Endothelial cell of umbilical vein (primary cell): ENCODE results near the gene PDLIM5. TPM values are rescaled to one million over a fixed set of nuclear protein-coding genes. Genes with fewer than 3 reads are reported as not detected.
A peak's percentile ranks its signal among the peaks of the same experiment; 100 is the strongest.

Source experiments
- BruUV-seq: library from RNA; stranded (reverse); fragments of 400-500 nt; replicated peaks from 2 replicates; lab custom pipeline; 2021; lab: Mats Ljungman, UMichigan
- CTCF ChIA-PET: fragments of 300-600, 350-600 bp; sonication (Branson Sonifier 250); formaldehyde crosslinking; loops from one replicate; lab custom pipeline; 2021; ENCODE audit warnings: antibody characterized with exemption, inconsistent platforms; lab: Charles Lee
- POLR2A ChIA-PET: fragments of 300-600, 350-600 bp; sonication (Branson Sonifier 250); formaldehyde crosslinking; loops from one replicate; lab custom pipeline; 2021; ENCODE audit warnings: antibody characterized with exemption, inconsistent platforms; lab: Charles Lee
- DNase-seq: peaks from one replicate; pipeline ENCODE4 v3.0.0-alpha.2; 2011; ENCODE audit warnings: low read depth, low spot score
- FAIRE-seq: peaks from 2 replicates; lab custom pipeline; 2011; peaks lifted over from hg19 to GRCh38; lab: Jason Lieb, UNC
- H2AFZ ChIP-seq: 2 replicates; pipeline ENCODE4 v1.6.0; 2012; ENCODE audit warnings: low read depth, low read length, control low read depth, inconsistent platforms
- H3K27ac ChIP-seq: 2 replicates; pipeline ENCODE4 v1.5.1; 2011; ENCODE audit warnings: low read depth, mild to moderate bottlenecking, control low read depth, low read length, moderate library complexity; ENCODE audit not compliant: insufficient read depth
- H3K27me3 ChIP-seq, 2 experiments: 2 replicates each; pipeline versions ENCODE4 v1.6.0 to v1.6.1; 2011; ENCODE audit warnings: low read length in 2 of 2, mixed read lengths in 1 of 2; ENCODE audit not compliant: control insufficient read depth in 2 of 2, insufficient read depth in 2 of 2
- H3K36me3 ChIP-seq, 2 experiments: 2 replicates in 1 of 2; 3 replicates in 1 of 2; pipeline ENCODE4 v1.5.1; 2011; ENCODE audit warnings: low read length in 2 of 2, mild to moderate bottlenecking in 1 of 2, moderate library complexity in 1 of 2; ENCODE audit not compliant: control insufficient read depth in 2 of 2, insufficient read depth in 2 of 2; ENCODE audit errors: extremely low read depth in 1 of 2
- H3K4me1 ChIP-seq: 3 replicates; pipeline ENCODE4 v1.5.1; 2011; ENCODE audit warnings: mild to moderate bottlenecking, low read length; ENCODE audit not compliant: control insufficient read depth, insufficient read depth; ENCODE audit errors: extremely low read depth
- H3K4me2 ChIP-seq: 2 replicates; pipeline ENCODE4 v1.6.1; 2011; ENCODE audit warnings: low read length, control low read depth, mixed read lengths; ENCODE audit not compliant: insufficient read depth
- H3K4me3 ChIP-seq, 3 experiments: fragments of 200-600 bp in 1 of 3; sonication (generic), shearing (Covaris generic) in 1 of 3; replicated peaks in 1 of 3; 2 replicates each; pipeline ENCODE4 v1.5.1; 2011 to 2016; ENCODE audit warnings: control low read depth in 3 of 3, low read length in 3 of 3, mild to moderate bottlenecking in 2 of 3, inconsistent platforms in 1 of 3, low read depth in 1 of 3, moderate library complexity in 1 of 3; ENCODE audit not compliant: insufficient read depth in 1 of 3
- H3K79me2 ChIP-seq: 2 replicates; pipeline ENCODE4 v1.6.0; 2012; ENCODE audit warnings: low read length, inconsistent platforms; ENCODE audit not compliant: control insufficient read depth, insufficient read depth
- H3K9ac ChIP-seq: replicated peaks from 2 replicates; pipeline ENCODE3; 2011; ENCODE audit warnings: low read length, control low read depth; ENCODE audit not compliant: insufficient read depth; ENCODE audit errors: extremely low read depth
- H3K9me1 ChIP-seq: replicated peaks from 3 replicates; pipeline ENCODE4 v1.6.0; 2011; ENCODE audit warnings: mild to moderate bottlenecking, low read length; ENCODE audit not compliant: control insufficient read depth, insufficient read depth; ENCODE audit errors: extremely low read depth
- H3K9me3 ChIP-seq: replicated peaks from 2 replicates; pipeline ENCODE4 v1.5.1; 2012; ENCODE audit warnings: low read length, inconsistent platforms; ENCODE audit not compliant: control insufficient read depth, insufficient read depth
- H4K20me1 ChIP-seq: replicated peaks from 2 replicates; pipeline ENCODE3; 2011; ENCODE audit warnings: mild to moderate bottlenecking, low read length; ENCODE audit not compliant: control insufficient read depth, insufficient read depth; ENCODE audit errors: extremely low read depth
- CTCF ChIP-seq, 2 donors: IDR thresholded peaks; 1 replicate in 1 of 2; 2 replicates in 1 of 2; pipeline ENCODE4 v1.5.1; 2011; ENCODE audit warnings: low read length in 2 of 2, mild to moderate bottlenecking in 2 of 2, moderate library complexity in 2 of 2, control low read depth in 1 of 2, inconsistent platforms in 1 of 2, low read depth in 1 of 2; ENCODE audit not compliant: insufficient read depth in 1 of 2; ENCODE audit errors: extremely low read depth in 1 of 2
- EZH2 ChIP-seq: IDR thresholded peaks from 2 replicates; pipeline ENCODE4 v1.6.1; 2012; ENCODE audit warnings: borderline replicate concordance, low read depth, mild to moderate bottlenecking, moderate library complexity, low read length, inconsistent platforms; ENCODE audit not compliant: severe bottlenecking
- FOS ChIP-seq: IDR thresholded peaks from 2 replicates; pipeline ENCODE4 v1.6.1; 2011; ENCODE audit warnings: mild to moderate bottlenecking, low read length, moderate library complexity, borderline replicate concordance; ENCODE audit not compliant: insufficient read depth
- GATA2 ChIP-seq: IDR thresholded peaks from 2 replicates; pipeline ENCODE4 v1.7.0; 2011; ENCODE audit warnings: low read depth, mild to moderate bottlenecking, moderate library complexity, mixed read lengths, low read length; ENCODE audit not compliant: insufficient read length, insufficient read depth
- JUN ChIP-seq: IDR thresholded peaks from 2 replicates; pipeline ENCODE4 v1.6.1; 2011; ENCODE audit warnings: borderline replicate concordance, low read depth; ENCODE audit not compliant: insufficient read length, insufficient read depth
- MAX ChIP-seq: IDR thresholded peaks from 2 replicates; pipeline ENCODE4 v1.6.1; 2011; ENCODE audit not compliant: insufficient read depth, insufficient read length
- MYC ChIP-seq: IDR thresholded peaks from one replicate; pipeline ENCODE4 v1.6.1; 2011; ENCODE audit warnings: mild to moderate bottlenecking, low read depth, low read length
- POLR2A ChIP-seq: IDR thresholded peaks from 2 replicates; pipeline ENCODE4 v1.6.1; 2012; ENCODE audit warnings: low read depth, mild to moderate bottlenecking, control low read depth, low read length
- POLR2AphosphoS5 ChIP-seq: IDR thresholded peaks from 2 replicates; pipeline ENCODE4 v1.6.1; 2012; ENCODE audit warnings: low read depth, mild to moderate bottlenecking, control low read depth, low read length, moderate library complexity; ENCODE audit not compliant: insufficient read depth
- dilution Hi-C: fragments of 300-500 bp; cut with MboI; formaldehyde crosslinking; loops from one replicate; pipeline ENCODE4 v1.15.0; 2019; ENCODE audit warnings: low sequenced_read_pairs; ENCODE audit not compliant: extremely low pct_ligation_motif_present
- intact Hi-C: fragments of 100-400 bp; cut with micrococcal nuclease; formaldehyde crosslinking; loops from one replicate; pipeline ENCODE4 v1.10.0; 2022
- polyA plus RNA-seq, 4 experiments: library from polyadenylated mRNA; depleted of rRNA in 3 of 4; stranded (reverse) in 3 of 4; unstranded in 1 of 4; fragments of >200 nt; gene quantifications; 2 replicates each; pipeline versions ENCODE4 v1.2.1 to v1.2.3, GENCODE V29; 2011 to 2012; ENCODE audit warnings: missing spikeins in 1 of 4
- total RNA-seq: library from RNA; stranded (reverse); gene quantifications from 2 replicates; pipeline ENCODE4 v1.2.3, GENCODE V29; 2021

The PDLIM5 gene
- total and polyA plus RNA-seq, 2 donors (not counting 3 experiments of a cell fraction or from before 2014, with no cell fraction given), result 243 to 310 TPM

DNA sequence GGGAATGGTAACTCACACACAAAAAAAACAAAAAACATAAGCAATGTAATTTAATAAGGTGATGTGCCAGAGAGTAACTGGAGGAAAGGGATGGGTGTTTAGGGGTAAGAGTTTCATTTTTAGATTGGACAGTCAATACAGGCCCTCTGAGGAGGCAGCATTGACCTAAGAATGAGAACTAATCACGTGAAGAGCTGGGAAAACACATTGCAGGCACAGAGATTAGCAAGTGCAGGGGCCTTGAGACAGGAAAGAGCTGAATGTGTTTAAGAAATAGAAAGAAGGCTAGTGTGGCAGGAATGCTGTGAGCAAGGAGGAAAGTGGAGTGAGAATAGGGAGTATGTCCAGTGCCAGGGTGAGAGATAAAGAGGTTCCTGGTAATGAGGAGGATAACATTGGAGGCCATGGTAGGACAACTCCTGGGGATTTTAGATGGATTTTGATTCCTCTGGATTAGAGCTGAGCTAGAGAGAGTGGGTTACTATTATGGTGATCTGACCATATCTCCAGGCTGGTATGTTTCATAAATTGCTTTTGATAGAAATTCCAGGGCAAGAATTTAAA is 17.6 kb downstream of the PDLIM5 start:
- intact Hi-C loops, result no loop called here
- no peak overlapping the region for H3K4me3 ChIP-seq
- no peaks in the 10 kb centered on the region for H3K27me3 ChIP-seq
- peaks cover 91% of the 10 kb centered on the region for H3K79me2 ChIP-seq
- no peak overlapping the region for H3K27ac ChIP-seq
- dilution Hi-C loops, result no loop called here
- POLR2A ChIA-PET, result no interaction called here
- no TSS peak for BruUV-seq
- no peaks in the 10 kb centered on the region for H3K9me1 ChIP-seq
- CTCF ChIA-PET, result interaction anchor here (0.8 kb wide), 1 partner anchor 62 kb away, joined by 5 read pairs; no protein-coding TSS in a partner anchor
- H3K9ac ChIP-seq, result no peak overlapping the region
- peaks cover 4% of the 10 kb centered on the region for H4K20me1 ChIP-seq
- H3K4me1 ChIP-seq, result peaks cover 21% of the 10 kb centered on the region
- FAIRE-seq (no peak), DNase-seq (peak; percentile 59)
- no peak overlapping the region for H2AFZ ChIP-seq
- H3K4me2 ChIP-seq, result no peak overlapping the region
- H3K36me3 ChIP-seq, result peaks cover 0 to 4% of the 10 kb centered on the region in 2 experiments
- no peaks in the 10 kb centered on the region for H3K9me3 ChIP-seq
- no peak for TF ChIP-seq MYC

- H3K9ac ChIP-seq, result no peak overlapping the region
- dilution Hi-C loops (no loop called here), intact Hi-C loops (no loop called here)
- TF ChIP-seq POLR2A (no peak), FOS (no peak), CTCF (IDR thresholded peaks at IDR 0.05; ENCODE audit: extremely low read depth in 1 of 2, insufficient read depth in 1 of 2, low read depth in 1 of 2, low read length in 2 of 2) (no peak), MYC (no peak), JUN (no peak), MAX (no peak), EZH2 (no peak), GATA2 (no peak), POLR2AphosphoS5 (no peak)
- H3K27me3 ChIP-seq, result no peaks in the 10 kb centered on the region
- DNase-seq (no peak), FAIRE-seq (no peak)
- POLR2A ChIA-PET, result interaction anchor here (1.2 kb wide), 1 partner anchor 17 kb away, joined by 4 read pairs; no protein-coding TSS in a partner anchor
- no TSS peak for BruUV-seq
- peaks cover 21% of the 10 kb centered on the region for H3K4me1 ChIP-seq
- peaks cover 0 to 4% of the 10 kb centered on the region in 2 experiments for H3K36me3 ChIP-seq
- CTCF ChIA-PET, result interaction anchor here (0.8 to 1.2 kb wide), 3 partner anchors 11 to 63 kb away, joined by 3 to 5 read pairs (median 5); no protein-coding TSS in a partner anchor
- no peaks in the 10 kb centered on the region for H3K9me1 ChIP-seq
- no peaks in the 10 kb centered on the region for H3K9me3 ChIP-seq
- H3K79me2 ChIP-seq, result peaks cover 91% of the 10 kb centered on the region
- H3K4me3 ChIP-seq, result no peak overlapping the region
- H4K20me1 ChIP-seq, result peaks cover 4% of the 10 kb centered on the region
- no peak overlapping the region for H3K27ac ChIP-seq
- H2AFZ ChIP-seq, result no peak overlapping the region
- H3K4me2 ChIP-seq, result no peak overlapping the region
These were observed 18.4 kb downstream of the PDLIM5 start for GRCh38 chr4:94470132-94470531.
